D721Med (cell line): ENCODE data around the gene DOCK1.

Experiments used
- DNase-seq: peaks from one replicate; pipeline ENCODE4 v3.0.0; 2011; ENCODE audit warnings: low spot score; ENCODE audit not compliant: insufficient read length
- FAIRE-seq: peaks from 2 replicates; lab custom pipeline; 2011; peaks lifted over from hg19 to GRCh38; lab: Jason Lieb, UNC
- CTCF ChIP-seq: IDR thresholded peaks from 2 replicates; pipeline ENCODE4 v1.5.1; 2012; ENCODE audit warnings: mild to moderate bottlenecking, control low read depth; ENCODE audit not compliant: insufficient read depth; ENCODE audit errors: missing control alignments

Gene DOCK1

GRCh38 chr10:127429601-127430312, 524.5 kb downstream of the DOCK1 start:
- TF ChIP-seq CTCF, result no peak
- DNase-seq (no peak), FAIRE-seq (no peak)

- DNase-seq (no peak), FAIRE-seq (no peak)
- no peak for TF ChIP-seq CTCF
Observed at GRCh38 chr10:127431525-127431924, 526.3 kb downstream of the DOCK1 start.

GRCh38 chr10:127434006-127434405, 528.8 kb downstream of the DOCK1 start:
- DNase-seq (no peak), FAIRE-seq (no peak)
- TF ChIP-seq CTCF, result no peak

GRCh38 chr10:127435246-127435645, 530.0 kb downstream of the DOCK1 start:
- DNase-seq (no peak), FAIRE-seq (no peak)
- TF ChIP-seq CTCF, result no peak

DNA sequence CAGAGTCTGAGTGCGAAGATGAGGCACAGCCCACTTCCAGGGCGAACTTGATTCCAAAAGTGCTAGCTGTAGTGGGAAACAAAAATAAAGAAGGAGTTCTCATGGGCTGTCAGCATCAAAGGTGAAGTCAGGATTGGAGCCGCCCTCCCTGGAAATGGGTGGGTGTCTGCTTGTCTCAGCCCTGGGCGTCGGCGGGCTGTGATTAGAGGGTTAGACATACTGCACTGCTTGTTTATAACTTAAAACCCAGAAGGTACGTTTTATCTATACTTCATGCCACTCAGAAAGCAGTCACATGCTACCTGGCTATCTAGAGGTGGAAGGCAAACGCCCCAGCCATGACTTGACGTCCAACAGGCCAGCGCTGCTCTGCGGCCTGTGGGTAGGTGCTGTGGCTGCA, 535.1 kb downstream of the DOCK1 start:
- FAIRE-seq, result no peak
- DNase-seq, result no peak
- no peak for TF ChIP-seq CTCF

DNA sequence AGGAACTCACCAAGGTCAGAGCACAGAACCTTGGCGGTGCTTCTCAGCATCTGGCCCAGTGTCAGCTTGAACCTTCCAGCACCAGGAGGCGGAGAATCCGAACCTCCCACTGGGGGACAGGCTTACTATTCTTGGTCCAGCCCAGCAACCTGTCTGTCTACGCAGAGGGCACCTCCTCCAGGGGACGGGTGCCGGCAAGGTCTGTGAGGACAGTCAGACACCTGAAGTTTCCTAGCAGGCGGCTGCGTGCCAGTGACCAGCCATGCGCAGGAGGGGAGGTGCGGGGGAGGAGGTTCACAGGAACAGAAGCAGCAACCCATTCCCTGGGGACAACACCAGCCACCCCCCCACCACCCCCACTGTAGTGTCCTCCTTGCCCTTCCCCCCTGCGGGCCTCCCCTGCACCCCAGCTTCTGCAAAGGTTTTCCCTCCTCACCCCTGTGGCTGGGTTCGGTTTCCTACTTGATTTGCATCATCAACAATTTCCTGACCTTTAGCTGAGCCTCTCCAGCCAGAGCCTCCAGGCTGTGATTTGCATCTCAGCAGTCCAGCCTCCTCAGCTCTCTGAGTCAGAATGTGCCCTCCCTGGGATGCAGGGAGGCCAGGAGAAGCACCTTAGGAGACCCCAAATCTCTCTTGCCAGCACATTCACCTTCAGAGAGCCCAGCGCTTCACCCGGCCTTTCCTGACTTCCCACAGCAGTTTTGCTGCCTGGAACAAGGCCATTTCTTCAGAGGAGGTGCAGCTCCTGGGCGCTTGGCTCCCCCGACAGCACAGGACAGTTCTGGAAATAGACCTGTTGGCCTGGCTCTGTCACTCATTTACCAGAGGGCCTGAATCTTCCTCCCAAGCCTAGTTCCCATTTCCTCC, 536.4 kb downstream of the DOCK1 start:
- DNase-seq (no peak), FAIRE-seq (no peak)
- TF ChIP-seq CTCF, result no peak

DNA sequence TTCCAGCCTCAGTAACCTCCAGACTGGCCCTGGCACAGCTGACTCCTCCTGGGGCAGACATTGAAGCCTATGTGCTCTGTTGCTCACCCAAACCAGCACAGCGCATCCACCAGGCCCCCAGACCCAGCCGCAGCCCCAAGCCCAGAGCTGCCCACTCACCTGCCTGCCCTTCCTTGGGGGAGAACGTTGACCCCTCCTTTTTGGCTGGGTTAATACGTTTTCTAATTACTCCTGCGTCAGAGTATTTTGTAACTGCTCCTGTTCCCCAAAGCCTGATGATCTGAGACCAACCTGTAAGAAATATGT, 536.9 kb downstream of the DOCK1 start:
- no peak for DNase-seq
- no peak for FAIRE-seq
- no peak for TF ChIP-seq CTCF
